ENCODE measurements around the gene CENPM.

- TF ChIP-seq CTCF (IDR thresholded peaks at IDR 0.05) (no peak), POLR2A (IDR thresholded peaks at IDR 0.05) (no peak), EP300 (IDR thresholded peaks at IDR 0.05) (no peak)
These were observed 17.1 kb upstream of the CENPM start for GRCh38 chr22:41964112-41964491.
